Astrocyte of the cerebellum (primary cell): ENCODE results near the gene MEMO1.
"Not testable (repeated sequence)": the region's sequence is repeated elsewhere in the genome, so short reads cannot be mapped to it uniquely, and the experiment has no call there.

Experiments
- DNase-seq: peaks from one replicate; pipeline ENCODE4 v3.0.0-alpha.2; 2011; ENCODE audit warnings: low read depth
- H3K4me3 ChIP-seq: 2 replicates; pipeline ENCODE4 v1.5.1; 2011; ENCODE audit warnings: mild to moderate bottlenecking, low read depth, low read length, moderate library complexity
- CTCF ChIP-seq: IDR thresholded peaks from 2 replicates; pipeline ENCODE4 v1.5.1; 2012; ENCODE audit warnings: low read length, low read depth, moderate library complexity, mild to moderate bottlenecking; ENCODE audit errors: missing control alignments
- in situ Hi-C: cut with HindIII; loops from 2 replicates; pipeline ENCODE4 v1.10.0; 2017; ENCODE audit warnings: low sequenced_read_pairs

MEMO1 gene

GRCh38 chr2:31922542-31923408, 88.0 kb downstream of the MEMO1 start:
- in situ Hi-C loops: no loop called here
- H3K4me3 ChIP-seq: no peak overlapping the region
- no peak for DNase-seq

GRCh38 chr2:31920962-31921361, 89.8 kb downstream of the MEMO1 start:
- no peak overlapping the region for H3K4me3 ChIP-seq
- no peak for TF ChIP-seq CTCF
- no peak for DNase-seq
- in situ Hi-C loops: no loop called here

More at GRCh38 chr2:31922542-31923408, 88.0 kb downstream of the MEMO1 start:
- TF ChIP-seq CTCF: no peak

- no peak for DNase-seq
- no peak for TF ChIP-seq CTCF
- H3K4me3 ChIP-seq: no peak overlapping the region
- in situ Hi-C loops: no loop called here
Observed at GRCh38 chr2:31919499-31919898, 91.3 kb downstream of the MEMO1 start.

- in situ Hi-C loops: loop anchor here (5.0 kb wide), 1 partner anchor 38 kb away; no protein-coding TSS in a partner anchor
- no peak for TF ChIP-seq CTCF
- DNase-seq: no peak
- H3K4me3 ChIP-seq: no peak overlapping the region
Observed at GRCh38 chr2:31909661-31910060, 101.1 kb downstream of the MEMO1 start.

GRCh38 chr2:31907491-31907890, 103.3 kb downstream of the MEMO1 start:
- in situ Hi-C loops, H3K4me3 ChIP-seq, DNase-seq: not testable (repeated sequence)

GRCh38 chr2:31903109-31903780, 107.6 kb downstream of the MEMO1 start:
- no peak for TF ChIP-seq CTCF
- no peak overlapping the region for H3K4me3 ChIP-seq
- no peak for DNase-seq
- in situ Hi-C loops: no loop called here

- in situ Hi-C loops: no loop called here
- TF ChIP-seq CTCF: no peak
- no peak for DNase-seq
- no peak overlapping the region for H3K4me3 ChIP-seq
Observed at GRCh38 chr2:31901900-31902299, 108.9 kb downstream of the MEMO1 start.

GRCh38 chr2:31900156-31900555, 110.7 kb downstream of the MEMO1 start:
- DNase-seq, in situ Hi-C loops, H3K4me3 ChIP-seq: not testable (repeated sequence)

GRCh38 chr2:31898346-31898745, 112.5 kb downstream of the MEMO1 start:
- in situ Hi-C loops, DNase-seq: not testable (repeated sequence)

GRCh38 chr2:31897340-31897739, 113.5 kb downstream of the MEMO1 start:
- H3K4me3 ChIP-seq, DNase-seq, in situ Hi-C loops: not testable (repeated sequence)

More at GRCh38 chr2:31898346-31898745, 112.5 kb downstream of the MEMO1 start:
- not testable (repeated sequence) for H3K4me3 ChIP-seq
